K562 (cell line): Measurements from ENCODE around the gene EEFSEC. TPM values are rescaled to one million over a fixed set of nuclear protein-coding genes. Genes with fewer than 3 reads are reported as not detected.

Source experiments
- BDP1 ChIP-seq: IDR thresholded peaks from 3 replicates; pipeline ENCODE4 v1.6.1; 2011; ENCODE audit not compliant: insufficient read length, insufficient read depth
- GABPA ChIP-seq: fragments of 200-800 bp; sonication (Bioruptor generic); conservative IDR thresholded peaks from 2 replicates; pipeline ENCODE4 v1.6.1; 2016; ENCODE audit warnings: low read depth, missing genetic modification characterization, missing compliant biosample characterization
- HLTF ChIP-seq: fragments of 450-650 bp; IDR thresholded peaks from 2 replicates; pipeline ENCODE4 v1.6.1; 2016
- ILF3 ChIP-seq: fragments of 450-650 bp; IDR thresholded peaks from 2 replicates; pipeline ENCODE4 v1.6.1; 2018; ENCODE audit warnings: antibody characterized with exemption, mild to moderate bottlenecking, moderate library complexity, borderline replicate concordance
- TAF1 ChIP-seq: IDR thresholded peaks from 2 replicates; pipeline ENCODE4 v1.6.1; 2011; ENCODE audit warnings: mild to moderate bottlenecking, low read length, moderate library complexity; ENCODE audit not compliant: insufficient read depth, control insufficient read depth, severe bottlenecking; ENCODE audit errors: extremely low read depth
- XRCC3 ChIP-seq: fragments of 450-650 bp; IDR thresholded peaks from 2 replicates; pipeline ENCODE4 v1.6.1; 2017; ENCODE audit warnings: mild to moderate bottlenecking, moderate library complexity
- XRCC5 ChIP-seq: fragments of 200-400 bp; formaldehyde crosslinking; IDR thresholded peaks from 2 replicates; pipeline ENCODE4 v1.6.1; 2017; ENCODE audit warnings: low read depth, mild to moderate bottlenecking, low read length
- ZKSCAN8 ChIP-seq: fragments of 200-800 bp; sonication (Bioruptor generic); IDR thresholded peaks from 2 replicates; pipeline ENCODE4 v1.6.1; 2016; ENCODE audit warnings: missing genetic modification characterization, missing compliant biosample characterization
- ZNF507 ChIP-seq: conservative IDR thresholded peaks from 2 replicates; pipeline ENCODE4 v1.6.1; 2017; ENCODE audit warnings: missing genetic modification characterization, missing compliant biosample characterization
- polyA plus RNA-seq, 8 experiments: library from polyadenylated mRNA; depleted of rRNA in 4 of 8; stranded (reverse) in 5 of 8; unstranded in 3 of 8; fragments of >200 nt; fragmentation: Nextera tagmentation in 2 of 8; fragmentation: Illumina TruSeq in 1 of 8; extraction: Ambion mirVana in 2 of 8; extraction: Trizol in 1 of 8; gene quantifications; 2 replicates each; pipeline versions ENCODE4 v1.2.1 to v1.2.3, GENCODE V29; 2011 to 2014; ENCODE audit warnings: inconsistent platforms in 1 of 8, missing spikeins in 1 of 8
- total RNA-seq, 7 experiments: library from RNA; depleted of rRNA in 6 of 7; stranded (reverse); fragments of >200 nt in 6 of 7; fragmentation: Illumina TruSeq in 2 of 7; extraction: Trizol in 2 of 7; gene quantifications; 2 replicates each; pipeline versions ENCODE4 v1.2.1 to v1.2.3, GENCODE V29; 2011 to 2021; ENCODE audit warnings: low replicate concordance in 1 of 7
- TF ChIP-seq, protein P1 (sequence below), 2 experiments: fragments of 450-650 bp in 1 of 2; sonication (generic) in 1 of 2; formaldehyde crosslinking in 1 of 2; IDR thresholded peaks; 2 replicates each; pipeline versions ENCODE4 v1.7.1 to v1.9.0; 2016 to 2022; ENCODE audit warnings: inconsistent platforms in 1 of 2, mild to moderate bottlenecking in 1 of 2, missing genetic modification reagents in 1 of 2
- TF ChIP-seq, protein P2 (sequence below): sonication (generic); formaldehyde crosslinking; IDR thresholded peaks from 2 replicates; pipeline ENCODE4 v1.8.1; 2023; ENCODE audit warnings: mild to moderate bottlenecking, missing genetic modification reagents
- TF ChIP-seq, protein P3 (sequence below): sonication (generic); formaldehyde crosslinking; IDR thresholded peaks from 2 replicates; pipeline ENCODE4 v1.9.0; 2022; ENCODE audit warnings: mild to moderate bottlenecking, missing genetic modification reagents
- TF ChIP-seq, protein P4 (sequence below): sonication (generic); formaldehyde crosslinking; IDR thresholded peaks from 2 replicates; pipeline ENCODE4 v1.8.1; 2022; ENCODE audit warnings: missing genetic modification reagents

The EEFSEC gene
- total and polyA plus RNA-seq, 9 of the 15 experiments (the other 6 are each of a cell fraction or from before 2014, with no cell fraction given): 0.35 to 11.8 (median 7.7) TPM

DNA sequence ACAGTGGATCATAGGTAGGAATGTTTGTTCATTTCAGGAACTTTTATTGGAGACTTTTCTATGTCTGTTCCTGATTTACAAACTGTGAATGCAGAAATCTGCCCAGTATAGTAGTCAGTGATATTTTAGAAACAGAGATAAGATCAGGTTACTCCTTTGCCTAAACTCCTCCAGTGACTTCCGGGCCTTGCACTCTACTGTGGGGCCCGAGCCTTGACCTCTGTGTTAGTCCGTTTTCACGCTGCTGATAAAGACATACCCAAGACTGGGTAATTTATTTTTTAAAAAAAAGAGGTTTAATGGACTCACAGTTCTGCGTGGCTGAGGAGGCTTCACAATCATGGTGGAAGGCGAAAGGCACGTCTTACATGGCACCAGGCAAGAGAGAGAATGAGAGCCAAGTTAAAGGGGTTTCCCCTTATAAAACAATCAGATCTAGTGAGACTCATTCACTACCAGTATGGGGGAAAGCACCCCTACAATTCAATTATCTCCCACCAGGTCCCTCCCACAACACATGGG lies 186.3 kb downstream of the EEFSEC start (continued):
- TF ChIP-seq, protein P1, sequence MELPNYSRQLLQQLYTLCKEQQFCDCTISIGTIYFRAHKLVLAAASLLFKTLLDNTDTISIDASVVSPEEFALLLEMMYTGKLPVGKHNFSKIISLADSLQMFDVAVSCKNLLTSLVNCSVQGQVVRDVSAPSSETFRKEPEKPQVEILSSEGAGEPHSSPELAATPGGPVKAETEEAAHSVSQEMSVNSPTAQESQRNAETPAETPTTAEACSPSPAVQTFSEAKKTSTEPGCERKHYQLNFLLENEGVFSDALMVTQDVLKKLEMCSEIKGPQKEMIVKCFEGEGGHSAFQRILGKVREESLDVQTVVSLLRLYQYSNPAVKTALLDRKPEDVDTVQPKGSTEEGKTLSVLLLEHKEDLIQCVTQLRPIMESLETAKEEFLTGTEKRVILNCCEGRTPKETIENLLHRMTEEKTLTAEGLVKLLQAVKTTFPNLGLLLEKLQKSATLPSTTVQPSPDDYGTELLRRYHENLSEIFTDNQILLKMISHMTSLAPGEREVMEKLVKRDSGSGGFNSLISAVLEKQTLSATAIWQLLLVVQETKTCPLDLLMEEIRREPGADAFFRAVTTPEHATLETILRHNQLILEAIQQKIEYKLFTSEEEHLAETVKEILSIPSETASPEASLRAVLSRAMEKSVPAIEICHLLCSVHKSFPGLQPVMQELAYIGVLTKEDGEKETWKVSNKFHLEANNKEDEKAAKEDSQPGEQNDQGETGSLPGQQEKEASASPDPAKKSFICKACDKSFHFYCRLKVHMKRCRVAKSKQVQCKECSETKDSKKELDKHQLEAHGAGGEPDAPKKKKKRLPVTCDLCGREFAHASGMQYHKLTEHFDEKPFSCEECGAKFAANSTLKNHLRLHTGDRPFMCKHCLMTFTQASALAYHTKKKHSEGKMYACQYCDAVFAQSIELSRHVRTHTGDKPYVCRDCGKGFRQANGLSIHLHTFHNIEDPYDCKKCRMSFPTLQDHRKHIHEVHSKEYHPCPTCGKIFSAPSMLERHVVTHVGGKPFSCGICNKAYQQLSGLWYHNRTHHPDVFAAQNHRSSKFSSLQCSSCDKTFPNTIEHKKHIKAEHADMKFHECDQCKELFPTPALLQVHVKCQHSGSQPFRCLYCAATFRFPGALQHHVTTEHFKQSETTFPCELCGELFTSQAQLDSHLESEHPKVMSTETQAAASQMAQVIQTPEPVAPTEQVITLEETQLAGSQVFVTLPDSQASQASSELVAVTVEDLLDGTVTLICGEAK (IDR thresholded peaks at IDR 0.05): no peak
- TF ChIP-seq, protein P1 (CRISPR knock-in tag; IDR thresholded peaks at IDR 0.05): no peak
- TF ChIP-seq, protein P2, sequence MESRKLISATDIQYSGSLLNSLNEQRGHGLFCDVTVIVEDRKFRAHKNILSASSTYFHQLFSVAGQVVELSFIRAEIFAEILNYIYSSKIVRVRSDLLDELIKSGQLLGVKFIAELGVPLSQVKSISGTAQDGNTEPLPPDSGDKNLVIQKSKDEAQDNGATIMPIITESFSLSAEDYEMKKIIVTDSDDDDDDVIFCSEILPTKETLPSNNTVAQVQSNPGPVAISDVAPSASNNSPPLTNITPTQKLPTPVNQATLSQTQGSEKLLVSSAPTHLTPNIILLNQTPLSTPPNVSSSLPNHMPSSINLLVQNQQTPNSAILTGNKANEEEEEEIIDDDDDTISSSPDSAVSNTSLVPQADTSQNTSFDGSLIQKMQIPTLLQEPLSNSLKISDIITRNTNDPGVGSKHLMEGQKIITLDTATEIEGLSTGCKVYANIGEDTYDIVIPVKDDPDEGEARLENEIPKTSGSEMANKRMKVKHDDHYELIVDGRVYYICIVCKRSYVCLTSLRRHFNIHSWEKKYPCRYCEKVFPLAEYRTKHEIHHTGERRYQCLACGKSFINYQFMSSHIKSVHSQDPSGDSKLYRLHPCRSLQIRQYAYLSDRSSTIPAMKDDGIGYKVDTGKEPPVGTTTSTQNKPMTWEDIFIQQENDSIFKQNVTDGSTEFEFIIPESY (CRISPR knock-in tag): no peak
- TF ChIP-seq GABPA (tag): peak; percentile 40; the same call in 1 of the 2 replicates
- TF ChIP-seq ZKSCAN8 (CRISPR knock-in tag): no peak
- TF ChIP-seq, protein P3, sequence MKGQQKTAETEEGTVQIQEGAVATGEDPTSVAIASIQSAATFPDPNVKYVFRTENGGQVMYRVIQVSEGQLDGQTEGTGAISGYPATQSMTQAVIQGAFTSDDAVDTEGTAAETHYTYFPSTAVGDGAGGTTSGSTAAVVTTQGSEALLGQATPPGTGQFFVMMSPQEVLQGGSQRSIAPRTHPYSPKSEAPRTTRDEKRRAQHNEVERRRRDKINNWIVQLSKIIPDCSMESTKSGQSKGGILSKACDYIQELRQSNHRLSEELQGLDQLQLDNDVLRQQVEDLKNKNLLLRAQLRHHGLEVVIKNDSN (CRISPR knock-in tag): no peak
- TF ChIP-seq BDP1: no peak
- no peak for TF ChIP-seq ILF3
- TF ChIP-seq TAF1: no peak
- TF ChIP-seq HLTF: no peak
- TF ChIP-seq, protein P4, sequence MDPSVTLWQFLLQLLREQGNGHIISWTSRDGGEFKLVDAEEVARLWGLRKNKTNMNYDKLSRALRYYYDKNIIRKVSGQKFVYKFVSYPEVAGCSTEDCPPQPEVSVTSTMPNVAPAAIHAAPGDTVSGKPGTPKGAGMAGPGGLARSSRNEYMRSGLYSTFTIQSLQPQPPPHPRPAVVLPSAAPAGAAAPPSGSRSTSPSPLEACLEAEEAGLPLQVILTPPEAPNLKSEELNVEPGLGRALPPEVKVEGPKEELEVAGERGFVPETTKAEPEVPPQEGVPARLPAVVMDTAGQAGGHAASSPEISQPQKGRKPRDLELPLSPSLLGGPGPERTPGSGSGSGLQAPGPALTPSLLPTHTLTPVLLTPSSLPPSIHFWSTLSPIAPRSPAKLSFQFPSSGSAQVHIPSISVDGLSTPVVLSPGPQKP (CRISPR knock-in tag): no peak
- no peak for TF ChIP-seq ZNF507 (tag)
- TF ChIP-seq XRCC5: no peak
- no peak for TF ChIP-seq XRCC3
